Ishikawa (cell line): Measurements from ENCODE around the gene FOXN1.

Experiments used
- CEBPB ChIP-seq: IDR thresholded peaks from 2 replicates; pipeline ENCODE4 v1.6.1; 2012
- CREB1 ChIP-seq: IDR thresholded peaks from 2 replicates; pipeline ENCODE4 v1.6.1; 2012; ENCODE audit warnings: low read depth
- EGR1 ChIP-seq: IDR thresholded peaks from 2 replicates; pipeline ENCODE4 v1.6.1; 2012
- EP300 ChIP-seq: IDR thresholded peaks from 2 replicates; pipeline ENCODE4 v1.6.1; 2012; ENCODE audit warnings: borderline replicate concordance
- FOXM1 ChIP-seq: IDR thresholded peaks from 2 replicates; pipeline ENCODE4 v1.6.1; 2012; ENCODE audit warnings: low read depth, borderline replicate concordance
- NFIC ChIP-seq: IDR thresholded peaks from 2 replicates; pipeline ENCODE4 v1.6.1; 2012
- RAD21 ChIP-seq: IDR thresholded peaks from 2 replicates; pipeline ENCODE4 v1.6.1; 2012; ENCODE audit warnings: low read depth
- TAF1 ChIP-seq: IDR thresholded peaks from 2 replicates; pipeline ENCODE4 v1.6.1; 2012; ENCODE audit warnings: low read depth, mild to moderate bottlenecking
- TCF12 ChIP-seq: IDR thresholded peaks from 2 replicates; pipeline ENCODE4 v1.6.1; 2012; ENCODE audit warnings: low read depth
- TEAD4 ChIP-seq: IDR thresholded peaks from 2 replicates; pipeline ENCODE4 v1.6.1; 2012
- YY1 ChIP-seq: IDR thresholded peaks from 2 replicates; pipeline ENCODE4 v1.6.1; 2012; ENCODE audit warnings: low read depth
- ZBTB7A ChIP-seq: IDR thresholded peaks from 2 replicates; pipeline ENCODE4 v1.6.1; 2012; ENCODE audit warnings: low read depth
- TF ChIP-seq, protein P1 (sequence below): IDR thresholded peaks from 2 replicates; pipeline ENCODE4 v1.6.1; 2012
- TF ChIP-seq, protein P2 (sequence below): IDR thresholded peaks from 2 replicates; pipeline ENCODE4 v1.6.1; 2012
- TF ChIP-seq, protein P3 (sequence below): IDR thresholded peaks from 2 replicates; pipeline ENCODE4 v1.6.1; 2012; ENCODE audit warnings: low read depth, mild to moderate bottlenecking

FOXN1 gene

DNA sequence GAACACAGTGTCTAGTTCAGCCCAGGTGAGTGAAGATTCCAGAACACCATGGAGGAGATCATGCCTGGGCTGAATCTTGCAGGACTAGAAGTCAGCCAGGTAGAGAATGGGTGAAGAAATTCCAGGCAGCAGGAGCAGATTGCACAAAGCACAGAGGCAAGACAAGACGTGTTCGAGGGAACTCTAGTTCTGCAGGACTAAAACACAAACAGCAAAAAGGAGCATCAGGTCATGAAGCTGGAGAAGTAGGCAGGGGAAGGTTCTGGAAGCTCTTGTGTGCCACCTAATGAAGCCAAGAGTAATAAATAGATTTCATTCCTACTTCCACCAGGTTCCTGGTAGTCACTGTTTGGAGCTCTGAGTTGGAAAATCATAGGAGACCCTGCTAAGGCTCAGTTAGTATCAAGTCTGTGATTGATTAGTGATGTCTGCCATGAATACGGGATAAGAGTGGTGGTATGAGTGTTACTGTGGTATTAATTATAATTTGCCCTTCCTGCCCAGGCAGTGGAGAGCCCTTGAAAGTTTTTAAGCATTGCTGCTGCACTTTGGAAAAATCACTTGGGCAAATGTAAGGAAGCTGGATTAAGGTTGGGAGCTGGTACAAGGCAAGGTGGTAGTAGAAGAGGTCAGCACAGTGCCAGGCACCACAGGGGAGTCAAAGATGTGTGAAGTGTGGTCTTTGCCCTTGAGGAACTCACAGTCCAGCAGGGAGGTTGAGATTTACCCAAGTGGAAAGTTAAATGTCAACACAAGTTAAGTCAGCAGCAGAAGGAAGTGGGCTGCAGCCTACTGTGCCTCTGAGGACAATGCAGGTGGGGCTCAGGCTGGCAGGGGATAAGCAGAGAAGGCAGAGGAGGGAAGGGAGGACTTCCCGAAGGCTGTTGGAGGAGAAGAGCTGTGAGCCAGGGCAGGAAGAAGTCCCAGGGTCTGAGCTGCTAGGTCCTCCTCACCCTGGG lies 13.5 kb upstream of the FOXN1 start:
- no peak for TF ChIP-seq YY1
- TF ChIP-seq, protein P1, sequence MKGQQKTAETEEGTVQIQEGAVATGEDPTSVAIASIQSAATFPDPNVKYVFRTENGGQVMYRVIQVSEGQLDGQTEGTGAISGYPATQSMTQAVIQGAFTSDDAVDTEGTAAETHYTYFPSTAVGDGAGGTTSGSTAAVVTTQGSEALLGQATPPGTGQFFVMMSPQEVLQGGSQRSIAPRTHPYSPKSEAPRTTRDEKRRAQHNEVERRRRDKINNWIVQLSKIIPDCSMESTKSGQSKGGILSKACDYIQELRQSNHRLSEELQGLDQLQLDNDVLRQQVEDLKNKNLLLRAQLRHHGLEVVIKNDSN, result no peak

DNA sequence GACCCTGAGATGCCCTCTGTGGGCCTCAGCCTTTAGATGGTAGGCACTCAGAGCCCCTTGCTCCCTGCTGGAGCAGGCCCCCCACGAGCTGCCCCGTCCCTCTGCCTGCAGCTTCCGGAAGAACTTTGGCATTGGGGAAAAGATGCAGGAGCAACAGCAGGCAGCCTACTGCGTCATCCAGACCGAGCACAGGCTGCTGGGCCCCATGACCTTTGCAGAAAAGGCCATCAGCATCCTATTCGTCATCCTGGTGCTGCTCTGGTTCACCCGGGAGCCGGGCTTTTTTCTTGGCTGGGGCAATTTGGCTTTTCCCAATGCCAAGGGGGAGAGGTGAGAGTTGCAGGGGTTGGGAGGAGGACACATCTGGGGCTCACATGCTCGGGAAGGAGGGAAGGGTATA lies 12.7 kb upstream of the FOXN1 start:
- TF ChIP-seq EGR1 (no peak), TCF12 (no peak), FOXM1 (no peak), TEAD4 (no peak), NFIC (no peak), CEBPB (no peak), EP300 (no peak), ZBTB7A (no peak), RAD21 (no peak), YY1 (no peak), CREB1 (no peak), TAF1 (no peak)
- TF ChIP-seq, protein P2, sequence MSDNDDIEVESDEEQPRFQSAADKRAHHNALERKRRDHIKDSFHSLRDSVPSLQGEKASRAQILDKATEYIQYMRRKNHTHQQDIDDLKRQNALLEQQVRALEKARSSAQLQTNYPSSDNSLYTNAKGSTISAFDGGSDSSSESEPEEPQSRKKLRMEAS, result no peak
- TF ChIP-seq, protein P1, result no peak

DNA sequence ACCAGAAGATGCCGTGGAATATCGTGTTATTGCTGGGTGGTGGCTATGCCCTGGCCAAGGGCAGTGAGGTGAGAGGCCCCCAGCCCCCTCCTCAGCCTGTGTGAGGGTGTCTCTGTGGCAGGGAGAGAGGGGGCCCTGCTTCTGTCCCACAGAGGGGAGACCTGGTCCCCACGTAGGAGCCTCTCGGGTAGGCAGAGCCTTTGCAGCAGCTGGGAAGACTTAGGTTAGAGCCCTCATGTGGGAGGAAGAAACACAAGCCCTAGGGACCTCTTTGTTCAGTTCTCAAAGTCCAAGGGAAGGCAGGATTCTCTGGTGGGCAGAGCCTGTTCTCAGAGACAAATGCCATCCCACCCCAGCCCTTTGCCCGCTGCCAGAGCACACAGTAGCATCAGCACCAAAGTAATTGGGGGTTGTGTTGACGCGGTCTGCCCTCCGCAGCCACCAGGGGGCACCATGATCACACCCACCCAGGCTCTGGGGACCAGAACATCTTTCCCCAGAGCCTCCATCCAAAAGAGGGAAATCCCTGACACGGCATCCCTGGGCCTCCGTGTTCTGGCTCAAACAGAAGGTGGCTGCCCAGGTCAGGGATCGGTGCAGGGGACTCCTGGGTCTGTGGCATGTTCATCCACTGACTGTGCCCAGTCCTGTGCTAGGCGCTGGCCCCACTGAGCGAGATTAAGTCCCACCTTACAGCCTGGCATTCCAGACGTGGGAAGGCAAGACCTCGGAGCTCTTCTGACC lies 11.5 kb upstream of the FOXN1 start:
- TF ChIP-seq, protein P1, result no peak
- TF ChIP-seq RAD21, result peak; percentile 99

DNA sequence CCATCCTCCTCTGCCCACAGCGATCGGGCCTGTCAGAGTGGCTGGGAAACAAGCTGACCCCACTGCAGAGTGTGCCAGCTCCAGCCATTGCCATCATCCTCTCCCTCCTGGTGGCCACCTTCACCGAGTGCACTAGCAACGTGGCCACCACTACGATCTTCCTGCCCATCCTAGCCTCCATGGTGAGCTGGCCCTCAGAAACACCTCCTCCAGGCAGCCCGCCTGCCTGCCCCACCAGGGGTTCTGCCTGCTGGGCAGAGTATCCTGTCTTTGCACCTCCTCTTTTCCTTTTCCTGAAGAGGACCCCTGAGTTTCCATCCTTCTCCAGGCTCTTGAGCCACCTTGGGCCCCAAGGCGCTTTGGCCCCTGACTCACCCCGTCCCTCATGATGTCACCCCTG lies 10.5 kb upstream of the FOXN1 start:
- TF ChIP-seq TEAD4 (no peak), CEBPB (no peak), RAD21 (no peak), EP300 (no peak), CREB1 (no peak), TAF1 (no peak), EGR1 (no peak), TCF12 (no peak), YY1 (no peak), ZBTB7A (no peak), FOXM1 (no peak), NFIC (no peak)
- TF ChIP-seq, protein P1, result no peak
- TF ChIP-seq, protein P3, sequence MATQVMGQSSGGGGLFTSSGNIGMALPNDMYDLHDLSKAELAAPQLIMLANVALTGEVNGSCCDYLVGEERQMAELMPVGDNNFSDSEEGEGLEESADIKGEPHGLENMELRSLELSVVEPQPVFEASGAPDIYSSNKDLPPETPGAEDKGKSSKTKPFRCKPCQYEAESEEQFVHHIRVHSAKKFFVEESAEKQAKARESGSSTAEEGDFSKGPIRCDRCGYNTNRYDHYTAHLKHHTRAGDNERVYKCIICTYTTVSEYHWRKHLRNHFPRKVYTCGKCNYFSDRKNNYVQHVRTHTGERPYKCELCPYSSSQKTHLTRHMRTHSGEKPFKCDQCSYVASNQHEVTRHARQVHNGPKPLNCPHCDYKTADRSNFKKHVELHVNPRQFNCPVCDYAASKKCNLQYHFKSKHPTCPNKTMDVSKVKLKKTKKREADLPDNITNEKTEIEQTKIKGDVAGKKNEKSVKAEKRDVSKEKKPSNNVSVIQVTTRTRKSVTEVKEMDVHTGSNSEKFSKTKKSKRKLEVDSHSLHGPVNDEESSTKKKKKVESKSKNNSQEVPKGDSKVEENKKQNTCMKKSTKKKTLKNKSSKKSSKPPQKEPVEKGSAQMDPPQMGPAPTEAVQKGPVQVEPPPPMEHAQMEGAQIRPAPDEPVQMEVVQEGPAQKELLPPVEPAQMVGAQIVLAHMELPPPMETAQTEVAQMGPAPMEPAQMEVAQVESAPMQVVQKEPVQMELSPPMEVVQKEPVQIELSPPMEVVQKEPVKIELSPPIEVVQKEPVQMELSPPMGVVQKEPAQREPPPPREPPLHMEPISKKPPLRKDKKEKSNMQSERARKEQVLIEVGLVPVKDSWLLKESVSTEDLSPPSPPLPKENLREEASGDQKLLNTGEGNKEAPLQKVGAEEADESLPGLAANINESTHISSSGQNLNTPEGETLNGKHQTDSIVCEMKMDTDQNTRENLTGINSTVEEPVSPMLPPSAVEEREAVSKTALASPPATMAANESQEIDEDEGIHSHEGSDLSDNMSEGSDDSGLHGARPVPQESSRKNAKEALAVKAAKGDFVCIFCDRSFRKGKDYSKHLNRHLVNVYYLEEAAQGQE, result no peak
- TF ChIP-seq, protein P2, result no peak

DNA sequence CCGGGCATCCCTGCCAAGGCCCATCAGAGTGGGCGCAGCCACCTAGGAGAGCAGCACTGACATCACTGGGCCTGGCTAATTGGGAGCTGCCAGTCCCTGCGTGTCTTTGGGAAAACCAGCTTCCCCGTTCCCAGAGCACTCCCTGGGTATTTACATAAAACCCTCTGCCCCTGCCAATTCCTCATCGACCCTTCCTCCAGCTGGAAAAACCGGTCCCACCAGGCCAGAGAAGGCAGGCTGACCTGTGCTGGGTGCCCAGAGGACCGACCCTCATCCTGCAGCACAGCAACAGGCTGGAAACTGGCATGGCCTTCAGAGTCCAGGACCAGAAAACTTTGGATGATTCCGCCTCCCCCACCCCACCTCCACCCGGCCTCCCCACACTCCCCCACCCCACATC lies 8.2 kb upstream of the FOXN1 start:
- peak; percentile 60 for TF ChIP-seq NFIC
- TF ChIP-seq EP300, result no peak
- 0 out of 2 replicates have a peak, but pooled peaks have one; percentile 18 for TF ChIP-seq TEAD4
- TF ChIP-seq, protein P2, result no peak
- TF ChIP-seq CREB1, result no peak
- TF ChIP-seq, protein P1, result no peak
- TF ChIP-seq EGR1, result no peak
- TF ChIP-seq, protein P3, result no peak
- TF ChIP-seq TCF12, result 0 out of 2 replicates have a peak, but pooled peaks have one; percentile 21
- no peak for TF ChIP-seq CEBPB
- no peak for TF ChIP-seq RAD21
- 0 out of 2 replicates have a peak, but pooled peaks have one; percentile 56 for TF ChIP-seq ZBTB7A
- TF ChIP-seq FOXM1, result no peak
- TF ChIP-seq TAF1, result no peak
- TF ChIP-seq YY1, result no peak
